Omental fat pad (tissue), 4 donors: ENCODE results near the gene SERTAD2. TPM values are rescaled to one million over a fixed set of nuclear protein-coding genes. Genes with fewer than 3 reads are reported as not detected.

ENCODE experiments used
- ATAC-seq: fragments of 150-250 bp; one replicate; pipeline ENCODE4 v1.9.1; 2016; ENCODE audit warnings: mild to moderate bottlenecking, moderate library complexity; ENCODE audit not compliant: low FRiP score
- DNase-seq: peaks from one replicate; pipeline ENCODE4 v3.0.0-alpha.2; 2019; ENCODE audit warnings: low spot score
- CTCF ChIP-seq, 3 donors: fragments of 450-650 bp; IDR thresholded peaks; one replicate each; pipeline ENCODE4 v1.5.1; 2016 to 2017; ENCODE audit warnings: antibody characterized with exemption in 3 of 3, mild to moderate bottlenecking in 3 of 3, moderate library complexity in 2 of 3
- total RNA-seq, 4 donors: library from RNA; depleted of rRNA; stranded (reverse); fragments of >200 nt; gene quantifications; one replicate each; pipeline ENCODE4 v1.1.0, GENCODE V29; 2016

The SERTAD2 gene
- total RNA-seq: 10 to 100 TPM; 13.1 to 42.2 (median 16.6) TPM

GRCh38 chr2:64653109-64654062, at the start of gene SERTAD2:
TSS of gene SERTAD2 (minus strand) at chr2:64653913. CDS start at chr2:64636871, 17,042 bp downstream.
- TF ChIP-seq CTCF (IDR thresholded peaks at IDR 0.05): no peak
- ATAC-seq: peak; percentile 91
- no peak for DNase-seq

GRCh38 chr2:64700133-64700809, 46.6 kb upstream of the SERTAD2 start:
- no peak for TF ChIP-seq CTCF (IDR thresholded peaks at IDR 0.05)
- ATAC-seq: no peak
- DNase-seq: no peak

GRCh38 chr2:64699712-64700111, 46.0 kb upstream of the SERTAD2 start:
- ATAC-seq (no peak), DNase-seq (no peak)
- TF ChIP-seq CTCF (IDR thresholded peaks at IDR 0.05): no peak

- no peak for TF ChIP-seq CTCF (IDR thresholded peaks at IDR 0.05)
- no peak for DNase-seq
- no peak for ATAC-seq
Observed at GRCh38 chr2:64698668-64699444, 45.1 kb upstream of the SERTAD2 start.

- DNase-seq: no peak
- ATAC-seq: no peak
- no peak for TF ChIP-seq CTCF (IDR thresholded peaks at IDR 0.05)
Observed at GRCh38 chr2:64698177-64698643, 44.5 kb upstream of the SERTAD2 start.

GRCh38 chr2:64697297-64698176, 43.8 kb upstream of the SERTAD2 start:
- TF ChIP-seq CTCF (IDR thresholded peaks at IDR 0.05): no peak
- no peak for ATAC-seq

More at GRCh38 chr2:64697297-64698176, 43.8 kb upstream of the SERTAD2 start:
- no peak for DNase-seq
